Thyroid gland (tissue), 4 donors: ENCODE measurements around the gene DAPK1. TPM values are rescaled to one million over a fixed set of nuclear protein-coding genes. Genes with fewer than 3 reads are reported as not detected.

Experiments used
- DNase-seq, 2 donors: peaks; one replicate each; pipeline ENCODE4 v3.0.0-alpha.2; 2019
- H3K27ac ChIP-seq, 3 donors: fragments of 200-600 bp; sonication (generic); 1 replicate in 2 of 3; 2 replicates in 1 of 3; pipeline ENCODE4 v1.5.1; 2016 to 2019; ENCODE audit warnings: mild to moderate bottlenecking in 1 of 3, moderate library complexity in 1 of 3
- H3K27me3 ChIP-seq: fragments of 200-600 bp; sonication (generic); one replicate; pipeline ENCODE4 v1.5.1; 2019
- H3K36me3 ChIP-seq, 2 donors: fragments of 200-600 bp; sonication (generic); one replicate each; pipeline ENCODE4 v1.5.1; 2016 to 2019
- H3K4me1 ChIP-seq, 2 donors: fragments of 200-600 bp; sonication (generic); one replicate each; pipeline ENCODE4 v1.5.1; 2017 to 2019
- H3K4me3 ChIP-seq, 3 donors: fragments of 200-600 bp; sonication (generic); replicated peaks in 1 of 3; 1 replicate in 2 of 3; 2 replicates in 1 of 3; pipeline ENCODE4 v1.5.1; 2016; ENCODE audit warnings: mild to moderate bottlenecking in 1 of 3
- H3K9me3 ChIP-seq: fragments of 200-600 bp; sonication (generic); one replicate; pipeline ENCODE4 v1.5.1; 2017
- POLR2A ChIP-seq, 2 donors: fragments of 450-650 bp; IDR thresholded peaks; one replicate each; pipeline ENCODE4 v1.6.1; 2017; ENCODE audit warnings: antibody characterized with exemption in 2 of 2, mild to moderate bottlenecking in 2 of 2, moderate library complexity in 1 of 2
- whole genome bisulfite sequencing, 2 donors: methylation state at CpG; one replicate each; pipeline ENCODE4 v1.1.5; 2017; 5-methylcytosine and 5-hydroxymethylcytosine counted together
- intact Hi-C: fragments of 100-400 bp; cut with DNase I; formaldehyde crosslinking; loops from one replicate; pipeline ENCODE4 v1.15.1; 2023
- total RNA-seq, 4 donors: library from RNA; depleted of rRNA; stranded (reverse); fragments of >200 nt; gene quantifications; one replicate each; pipeline ENCODE4 v1.2.3, GENCODE V29; 2016
- TF ChIP-seq, protein P1 (sequence below), 6 experiments: fragments of 200-600 bp in 3 of 6; fragments of 450-650 bp in 3 of 6; sonication (generic) in 3 of 6; IDR thresholded peaks; one replicate each; pipeline ENCODE4 v1.5.1; 2016 to 2019; ENCODE audit warnings: antibody characterized with exemption in 6 of 6, mild to moderate bottlenecking in 2 of 6, inconsistent platforms in 1 of 6, moderate library complexity in 1 of 6

The DAPK1 gene
- total RNA-seq, 4 donors from 2014 or later, result 32.0 to 76.2 (median 38.2) TPM

DNA sequence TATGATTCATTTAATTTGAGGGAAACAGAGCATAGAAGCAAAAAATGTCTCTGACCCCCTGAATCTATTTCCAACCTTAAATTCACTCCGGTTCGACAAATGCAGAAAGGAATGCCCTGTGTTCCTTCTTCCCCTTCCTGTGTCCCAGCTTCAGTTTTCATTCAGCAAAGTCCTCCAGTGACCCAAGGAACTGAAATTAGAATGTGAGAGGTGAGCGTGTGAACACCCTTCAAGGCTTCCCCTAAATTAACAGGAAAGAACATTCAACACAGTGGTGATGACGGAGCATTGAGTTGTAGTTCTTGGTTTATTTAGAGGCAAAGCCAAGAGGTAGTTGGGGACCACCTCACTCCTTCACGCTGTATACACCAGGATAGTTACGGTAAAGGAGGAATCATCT lies 130.7 kb downstream of the DAPK1 start:
- intact Hi-C loops, result no loop called here
- DNase-seq, result no peak
- 91 to 93% methylated on average over 6 of the region's 6 CpGs for WGBS, 2 donors
- no peak overlapping the region for H3K27ac ChIP-seq
- no peaks in the 10 kb centered on the region for H3K4me1 ChIP-seq
- H3K9me3 ChIP-seq, result no peaks in the 10 kb centered on the region
- H3K36me3 ChIP-seq, result no peaks in the 10 kb centered on the region
- no peak overlapping the region for H3K4me3 ChIP-seq
- TF ChIP-seq, protein P1, sequence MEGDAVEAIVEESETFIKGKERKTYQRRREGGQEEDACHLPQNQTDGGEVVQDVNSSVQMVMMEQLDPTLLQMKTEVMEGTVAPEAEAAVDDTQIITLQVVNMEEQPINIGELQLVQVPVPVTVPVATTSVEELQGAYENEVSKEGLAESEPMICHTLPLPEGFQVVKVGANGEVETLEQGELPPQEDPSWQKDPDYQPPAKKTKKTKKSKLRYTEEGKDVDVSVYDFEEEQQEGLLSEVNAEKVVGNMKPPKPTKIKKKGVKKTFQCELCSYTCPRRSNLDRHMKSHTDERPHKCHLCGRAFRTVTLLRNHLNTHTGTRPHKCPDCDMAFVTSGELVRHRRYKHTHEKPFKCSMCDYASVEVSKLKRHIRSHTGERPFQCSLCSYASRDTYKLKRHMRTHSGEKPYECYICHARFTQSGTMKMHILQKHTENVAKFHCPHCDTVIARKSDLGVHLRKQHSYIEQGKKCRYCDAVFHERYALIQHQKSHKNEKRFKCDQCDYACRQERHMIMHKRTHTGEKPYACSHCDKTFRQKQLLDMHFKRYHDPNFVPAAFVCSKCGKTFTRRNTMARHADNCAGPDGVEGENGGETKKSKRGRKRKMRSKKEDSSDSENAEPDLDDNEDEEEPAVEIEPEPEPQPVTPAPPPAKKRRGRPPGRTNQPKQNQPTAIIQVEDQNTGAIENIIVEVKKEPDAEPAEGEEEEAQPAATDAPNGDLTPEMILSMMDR (IDR thresholded peaks at IDR 0.05), result no peak
- no peak for TF ChIP-seq POLR2A (IDR thresholded peaks at IDR 0.05)
- H3K27me3 ChIP-seq, result no peaks in the 10 kb centered on the region

DNA sequence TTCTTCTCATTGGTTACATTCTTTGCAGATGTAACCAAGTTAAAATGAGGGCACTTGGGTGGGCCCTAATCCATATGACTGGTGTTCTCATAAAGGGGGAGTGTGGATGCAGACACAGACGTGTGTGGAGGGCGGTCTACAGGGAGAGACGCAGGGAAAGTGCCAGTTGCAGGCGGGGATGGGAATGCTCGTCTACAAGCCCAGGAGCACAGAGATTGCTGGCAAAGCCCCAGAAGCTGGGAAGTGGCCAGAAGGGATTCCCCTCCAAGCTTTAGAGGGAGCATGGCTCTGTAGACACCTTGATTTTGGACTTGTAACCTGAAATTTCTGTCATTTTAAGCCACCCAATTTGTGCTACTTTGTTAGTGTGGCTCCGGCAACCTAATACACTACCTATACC lies 131.4 kb downstream of the DAPK1 start:
- H3K36me3 ChIP-seq, result no peaks in the 10 kb centered on the region
- TF ChIP-seq, protein P1 (IDR thresholded peaks at IDR 0.05), result no peak
- no peak for TF ChIP-seq POLR2A (IDR thresholded peaks at IDR 0.05)
- no peaks in the 10 kb centered on the region for H3K27me3 ChIP-seq
- H3K4me3 ChIP-seq, result no peak overlapping the region
- 86 to 88% methylated on average over 6 of the region's 6 CpGs for WGBS, 2 donors
- DNase-seq, result peak; percentile 35 to 44
- intact Hi-C loops, result no loop called here
- no peaks in the 10 kb centered on the region for H3K4me1 ChIP-seq
- H3K9me3 ChIP-seq, result no peaks in the 10 kb centered on the region
- H3K27ac ChIP-seq, result no peak overlapping the region

GRCh38 chr9:87630266-87630665 lies 132.6 kb downstream of the DAPK1 start:
- TF ChIP-seq, protein P1 (IDR thresholded peaks at IDR 0.05), result no peak
- no peaks in the 10 kb centered on the region for H3K27me3 ChIP-seq
- WGBS, 2 donors, result 93 to 100% methylated on average over 3 of the region's 3 CpGs
- no peaks in the 10 kb centered on the region for H3K36me3 ChIP-seq
- H3K27ac ChIP-seq, result no peak overlapping the region
- no peaks in the 10 kb centered on the region for H3K9me3 ChIP-seq
- no peak for DNase-seq
- H3K4me1 ChIP-seq, result no peaks in the 10 kb centered on the region
- intact Hi-C loops, result no loop called here
- H3K4me3 ChIP-seq, result no peak overlapping the region

DNA sequence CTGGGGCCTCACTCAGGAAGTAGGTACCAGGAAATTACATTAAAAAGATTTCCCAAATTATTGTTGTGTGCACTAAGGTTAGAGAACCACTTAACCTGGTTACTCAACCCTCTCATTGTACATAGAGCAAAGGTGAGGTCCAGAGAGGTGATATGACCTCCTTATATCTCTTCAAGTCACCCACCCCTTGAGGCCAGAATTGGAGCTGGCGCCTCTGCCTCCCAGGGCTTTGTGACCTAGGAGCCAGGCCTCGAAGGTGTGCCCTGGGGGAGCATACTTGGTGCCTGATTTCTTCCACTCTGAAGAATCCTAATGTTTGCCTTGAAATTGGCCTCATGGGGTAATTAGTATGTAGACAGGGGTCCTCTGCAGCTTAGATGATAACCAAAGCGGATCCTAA lies 133.2 kb downstream of the DAPK1 start:
- no peak overlapping the region for H3K4me3 ChIP-seq
- WGBS, 2 donors, result 93 to 100% methylated on average over 3 of the region's 3 CpGs

GRCh38 chr9:87635656-87636501 lies 138.2 kb downstream of the DAPK1 start:
- no peaks in the 10 kb centered on the region for H3K36me3 ChIP-seq
- H3K27me3 ChIP-seq, result no peaks in the 10 kb centered on the region
- TF ChIP-seq, protein P1 (IDR thresholded peaks at IDR 0.05), result no peak
- no peak for TF ChIP-seq POLR2A (IDR thresholded peaks at IDR 0.05)
- H3K9me3 ChIP-seq, result no peaks in the 10 kb centered on the region
- WGBS, 2 donors, result 82 to 92% methylated on average over 14 to 15 of the region's 15 CpGs
- intact Hi-C loops, result no loop called here
- H3K27ac ChIP-seq, result no peak overlapping the region
- H3K4me3 ChIP-seq, result no peak overlapping the region
- peaks cover 13 to 15% of the 10 kb centered on the region in 2 donors for H3K4me1 ChIP-seq
- DNase-seq, result peak; percentile 46 to 55

More for the DNA sequence above, 133.2 kb downstream of the DAPK1 start:
- no peaks in the 10 kb centered on the region for H3K27me3 ChIP-seq
- intact Hi-C loops, result no loop called here
- H3K36me3 ChIP-seq, result no peaks in the 10 kb centered on the region
- DNase-seq, result no peak
- no peak overlapping the region for H3K27ac ChIP-seq
- TF ChIP-seq, protein P1 (IDR thresholded peaks at IDR 0.05), result no peak
- TF ChIP-seq POLR2A (IDR thresholded peaks at IDR 0.05), result no peak
- no peaks in the 10 kb centered on the region for H3K9me3 ChIP-seq
- no peaks in the 10 kb centered on the region for H3K4me1 ChIP-seq
